DND-41 (cell line): ENCODE measurements around the gene NKD2.
"Not testable (repeated sequence)": the region's sequence is repeated elsewhere in the genome, so short reads cannot be mapped to it uniquely, and the experiment has no call there.

ENCODE experiments used
- EZH2 ChIP-seq: IDR thresholded peaks from 3 replicates; pipeline ENCODE4 v1.6.1; 2012; ENCODE audit warnings: borderline replicate concordance, low read depth, mild to moderate bottlenecking, moderate library complexity, low read length, inconsistent platforms; ENCODE audit not compliant: severe bottlenecking
- TF ChIP-seq, protein P1 (sequence below): IDR thresholded peaks from 2 replicates; pipeline ENCODE4 v1.5.1; 2012; ENCODE audit warnings: borderline replicate concordance, low read length, moderate library complexity, mild to moderate bottlenecking; ENCODE audit not compliant: poor library complexity, severe bottlenecking; ENCODE audit errors: extremely low read depth

- TF ChIP-seq, protein P1, sequence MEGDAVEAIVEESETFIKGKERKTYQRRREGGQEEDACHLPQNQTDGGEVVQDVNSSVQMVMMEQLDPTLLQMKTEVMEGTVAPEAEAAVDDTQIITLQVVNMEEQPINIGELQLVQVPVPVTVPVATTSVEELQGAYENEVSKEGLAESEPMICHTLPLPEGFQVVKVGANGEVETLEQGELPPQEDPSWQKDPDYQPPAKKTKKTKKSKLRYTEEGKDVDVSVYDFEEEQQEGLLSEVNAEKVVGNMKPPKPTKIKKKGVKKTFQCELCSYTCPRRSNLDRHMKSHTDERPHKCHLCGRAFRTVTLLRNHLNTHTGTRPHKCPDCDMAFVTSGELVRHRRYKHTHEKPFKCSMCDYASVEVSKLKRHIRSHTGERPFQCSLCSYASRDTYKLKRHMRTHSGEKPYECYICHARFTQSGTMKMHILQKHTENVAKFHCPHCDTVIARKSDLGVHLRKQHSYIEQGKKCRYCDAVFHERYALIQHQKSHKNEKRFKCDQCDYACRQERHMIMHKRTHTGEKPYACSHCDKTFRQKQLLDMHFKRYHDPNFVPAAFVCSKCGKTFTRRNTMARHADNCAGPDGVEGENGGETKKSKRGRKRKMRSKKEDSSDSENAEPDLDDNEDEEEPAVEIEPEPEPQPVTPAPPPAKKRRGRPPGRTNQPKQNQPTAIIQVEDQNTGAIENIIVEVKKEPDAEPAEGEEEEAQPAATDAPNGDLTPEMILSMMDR: not testable (repeated sequence)
- not testable (repeated sequence) for TF ChIP-seq EZH2
Measured at GRCh38 chr5:1021969-1022336, 13.4 kb downstream of the NKD2 start.
